A549 (cell line): ENCODE results near the gene PRKCE. TPM values are rescaled to one million over a fixed set of nuclear protein-coding genes. Genes with fewer than 3 reads are reported as not detected.

Source experiments
- ATAC-seq, 2 experiments: fragments of 200-7000 bp in 1 of 2; fragments of >200 bp in 1 of 2; cut with Nextera tagmentation in 1 of 2; cut with Tn5 transposase in 1 of 2; 3 replicates each; pipeline versions ENCODE4 v1.8.0 to v1.9.1; 2018 to 2020; ENCODE audit warnings: mild to moderate bottlenecking in 1 of 2, moderate library complexity in 1 of 2
- CTCF ChIA-PET: fragments of 300-600 bp; sonication (Branson Sonifier 250); formaldehyde crosslinking; extraction: SDS; loops from one replicate; lab custom pipeline; 2021; ENCODE audit warnings: antibody characterized with exemption, inconsistent platforms; lab: Yijun Ruan, JAX
- POLR2A ChIA-PET: fragments of 350-600 bp; formaldehyde crosslinking; extraction: SDS; loops from one replicate; lab custom pipeline; 2021; ENCODE audit warnings: antibody characterized with exemption, inconsistent platforms; lab: Yijun Ruan, JAX
- DNase-seq, 2 experiments: peaks; one replicate each; pipeline versions ENCODE4 v3.0.0 to v3.0.0-alpha.2; 2011 to 2016; ENCODE audit warnings: low read depth in 1 of 2, low spot score in 1 of 2
- FAIRE-seq: peaks from 2 replicates; lab custom pipeline; 2011; peaks lifted over from hg19 to GRCh38; lab: Jason Lieb, UNC
- H3K27ac ChIP-seq, 2 experiments: fragments of >200 bp; sonication (Bioruptor Twin); formaldehyde crosslinking; 3 replicates each; pipeline ENCODE4 v1.5.1; 2016 to 2017
- H3K4me1 ChIP-seq: fragments of >200 bp; sonication (Bioruptor Twin); formaldehyde crosslinking; 3 replicates; pipeline ENCODE4 v1.6.1; 2016
- H3K4me2 ChIP-seq: fragments of >200 bp; sonication (Bioruptor Twin); formaldehyde crosslinking; 3 replicates; pipeline ENCODE4 v1.6.1; 2016
- H3K4me3 ChIP-seq: fragments of >200 bp; sonication (Bioruptor Twin); formaldehyde crosslinking; 3 replicates; pipeline ENCODE4 v1.5.1; 2016
- H3K9me3 ChIP-seq: fragments of >200 bp; sonication (Bioruptor Twin); formaldehyde crosslinking; 3 replicates; pipeline ENCODE4 v1.6.1; 2016
- ATOH8 ChIP-seq: fragments of 250-450 bp; sonication (Bioruptor Pico); IDR thresholded peaks from 2 replicates; pipeline ENCODE4 v1.5.0; 2020; ENCODE audit warnings: low read depth, mild to moderate bottlenecking, moderate library complexity
- BCL3 ChIP-seq: fragments of >200 bp; sonication (Bioruptor Twin); formaldehyde crosslinking; IDR thresholded peaks from 3 replicates; pipeline ENCODE4 v1.6.1; 2016
- BHLHE40 ChIP-seq: IDR thresholded peaks from 2 replicates; pipeline ENCODE4 v1.6.1; 2012; ENCODE audit warnings: low read depth, low read length, inconsistent platforms
- CBX2 ChIP-seq: fragments of 200-600 bp; sonication (generic); IDR thresholded peaks from 2 replicates; pipeline ENCODE4 v1.6.1; 2016; ENCODE audit warnings: low read depth, mild to moderate bottlenecking, borderline replicate concordance
- EP300 ChIP-seq, 2 experiments: fragments of >200 bp; sonication (Bioruptor Twin); formaldehyde crosslinking; IDR thresholded peaks; 2 replicates in 1 of 2; 3 replicates in 1 of 2; pipeline ENCODE4 v1.6.1; 2016 to 2017
- ESRRA ChIP-seq: fragments of 150-350 bp; IDR thresholded peaks from 2 replicates; pipeline ENCODE4 v1.6.1; 2014; ENCODE audit warnings: mild to moderate bottlenecking, low read length, borderline replicate concordance
- FOSL2 ChIP-seq, 2 experiments: fragments of 450-650 bp in 1 of 2; fragments of >200 bp in 1 of 2; sonication (Bioruptor Twin) in 1 of 2; formaldehyde crosslinking; IDR thresholded peaks; 2 replicates each; pipeline versions ENCODE4 v1.5.0 to v1.6.1; 2016 to 2020; ENCODE audit warnings: mild to moderate bottlenecking in 1 of 2, moderate library complexity in 1 of 2
- FOXS1 ChIP-seq: fragments of 250-450 bp; sonication (Bioruptor Pico); IDR thresholded peaks from 2 replicates; pipeline ENCODE4 v1.5.0; 2020; ENCODE audit warnings: mild to moderate bottlenecking, moderate library complexity
- GATA3 ChIP-seq: IDR thresholded peaks from 2 replicates; pipeline ENCODE4 v1.6.1; 2012; ENCODE audit warnings: borderline replicate concordance
- HDAC2 ChIP-seq: fragments of 200-600 bp; sonication (generic); IDR thresholded peaks from 2 replicates; pipeline ENCODE4 v1.6.1; 2016
- JUN ChIP-seq, 2 experiments: fragments of >200 bp; sonication (Bioruptor Twin); formaldehyde crosslinking; IDR thresholded peaks; 2 replicates in 1 of 2; 3 replicates in 1 of 2; pipeline ENCODE4 v1.6.1; 2016 to 2017
- MAZ ChIP-seq: fragments of 150-350 bp; IDR thresholded peaks from 2 replicates; pipeline ENCODE4 v1.6.1; 2014; ENCODE audit warnings: antibody characterized with exemption, low read depth, low read length, borderline replicate concordance
- MYC ChIP-seq: IDR thresholded peaks from 2 replicates; pipeline ENCODE4 v1.6.1; 2012; ENCODE audit warnings: mild to moderate bottlenecking, inconsistent platforms, low read length, improper control_type of control experiment, borderline replicate concordance
- NR3C1 ChIP-seq: fragments of >200 bp; sonication (Bioruptor Twin); formaldehyde crosslinking; IDR thresholded peaks from 3 replicates; pipeline ENCODE4 v1.6.1; 2017
- PBX3 ChIP-seq: IDR thresholded peaks from 2 replicates; pipeline ENCODE4 v1.6.1; 2012
- PHF8 ChIP-seq: fragments of 200-600 bp; sonication (generic); IDR thresholded peaks from 2 replicates; pipeline ENCODE4 v1.6.1; 2016; ENCODE audit warnings: low read depth, mild to moderate bottlenecking, antibody characterized with exemption, moderate library complexity, borderline replicate concordance
- POLR2AphosphoS2 ChIP-seq: conservative IDR thresholded peaks from 2 replicates; pipeline ENCODE4 v1.6.1; 2012; ENCODE audit warnings: low read length, improper control_type of control experiment, inconsistent platforms
- RFX5 ChIP-seq: fragments of 450-650 bp; IDR thresholded peaks from 2 replicates; pipeline ENCODE4 v1.7.1; 2014; ENCODE audit warnings: antibody characterized with exemption, mild to moderate bottlenecking, moderate library complexity
- RNF2 ChIP-seq: fragments of 200-600 bp; sonication (generic); IDR thresholded peaks from 2 replicates; pipeline ENCODE4 v1.6.1; 2016; ENCODE audit warnings: low read depth, mild to moderate bottlenecking, antibody characterized with exemption, moderate library complexity, borderline replicate concordance
- SMC3 ChIP-seq: fragments of >200 bp; sonication (Bioruptor Twin); formaldehyde crosslinking; IDR thresholded peaks from 3 replicates; pipeline ENCODE4 v1.6.1; 2018; ENCODE audit warnings: inconsistent platforms
- TFCP2L1 ChIP-seq: fragments of 250-450 bp; sonication (Bioruptor Pico); IDR thresholded peaks from 2 replicates; pipeline ENCODE4 v1.5.0; 2021; ENCODE audit warnings: mild to moderate bottlenecking
- ZSCAN20 ChIP-seq: fragments of 250-450 bp; sonication (Bioruptor Pico); IDR thresholded peaks from 2 replicates; pipeline ENCODE4 v1.8.0; 2022; ENCODE audit warnings: mild to moderate bottlenecking, moderate library complexity
- WGBS: methylation state at CpG from one replicate; pipeline ENCODE4 v1.1.6; 2017; ENCODE audit errors: missing lambda C conversion rate; 5-methylcytosine and 5-hydroxymethylcytosine counted together
- polyA plus RNA-seq, 4 experiments: library from polyadenylated mRNA; depleted of rRNA in 3 of 4; stranded (reverse); fragments of >200 nt; fragmentation: RNase III in 1 of 4; extraction: RNeasy Plus Mini Kit Qiagen cat#74134 plus additional on column Dnase treatment in 1 of 4; gene quantifications; 2 replicates in 3 of 4; 3 replicates in 1 of 4; pipeline ENCODE4 v1.2.3, GENCODE V29; 2011 to 2017

Gene PRKCE
- polyA plus RNA-seq, 2 of the 4 experiments (the other 2 are of a cell fraction) = 11.5 to 12.0 TPM

GRCh38 chr2:45925026-45925425 lies 273.6 kb downstream of the PRKCE start:
- Histone ChIP-seq H3K4me2 (no peak overlapping the region), H3K4me3 (no peak overlapping the region), H3K4me1 (no peaks in the 10 kb centered on the region), H3K9me3 (no peaks in the 10 kb centered on the region), H3K27ac (no peak overlapping the region)
- no peak for TF ChIP-seq BCL3
- no peak for TF ChIP-seq POLR2AphosphoS2
- no peak for TF ChIP-seq FOXS1
- TF ChIP-seq HDAC2 = no peak
- no peak for TF ChIP-seq FOSL2 (IDR thresholded peaks at IDR 0.05)
- no peak for TF ChIP-seq FOSL2 (CRISPR knock-in tag; IDR thresholded peaks at IDR 0.05)
- 93% methylated on average over 4 of the region's 4 CpGs for WGBS
- ChIA-PET POLR2A (no interaction called here), CTCF (interaction anchor here (0.8 to 1.5 kb wide), 2 partner anchors 11 to 911 kb away, joined by 3 to 4 read pairs; no protein-coding TSS in a partner anchor)
- DNase-seq = no peak
- FAIRE-seq = no peak
- ATAC-seq = no peak

GRCh38 chr2:45925636-45926366 lies 274.3 kb downstream of the PRKCE start:
- CTCF ChIA-PET = interaction anchor here (1.5 to 2.4 kb wide), 2 partner anchors 11 to 912 kb away, joined by 3 to 11 read pairs; no protein-coding TSS in a partner anchor
- POLR2A ChIA-PET = no interaction called here
- 88% methylated on average over 8 of the region's 8 CpGs for WGBS

GRCh38 chr2:45928946-45929345 lies 277.5 kb downstream of the PRKCE start:
- WGBS = 90% methylated on average over 10 of the region's 10 CpGs
- DNase-seq (no peak), FAIRE-seq (no peak), ATAC-seq (no peak)
- Histone ChIP-seq H3K9me3 (no peaks in the 10 kb centered on the region), H3K27ac (no peak overlapping the region), H3K4me3 (no peak overlapping the region)
- ChIA-PET CTCF (interaction anchor here (1.1 to 1.7 kb wide), 5 partner anchors 10 to 285 kb away, joined by 3 to 9 read pairs (median 3); no protein-coding TSS in a partner anchor), POLR2A (no interaction called here)
- no peak for TF ChIP-seq BHLHE40
- no peak for TF ChIP-seq JUN (IDR thresholded peaks at IDR 0.05)
- no peak for TF ChIP-seq MAZ
- TF ChIP-seq RFX5 = no peak
- TF ChIP-seq SMC3 = no peak
- no peak for TF ChIP-seq POLR2AphosphoS2
- no peak for TF ChIP-seq NR3C1
- TF ChIP-seq ATOH8 (CRISPR knock-in tag) = no peak
- no peak for TF ChIP-seq GATA3
- no peak for TF ChIP-seq FOXS1
- no peak for TF ChIP-seq ZSCAN20 (CRISPR knock-in tag)
- no peak for TF ChIP-seq PHF8
- TF ChIP-seq HDAC2 = no peak
- no peak for TF ChIP-seq RNF2
- no peak for TF ChIP-seq TFCP2L1
- no peak for TF ChIP-seq EP300 (IDR thresholded peaks at IDR 0.05)
- TF ChIP-seq ESRRA = no peak
- TF ChIP-seq, all 56 proteins: peak for 0
- no peak overlapping the region for H3K4me2 ChIP-seq
- no peaks in the 10 kb centered on the region for H3K4me1 ChIP-seq

More at GRCh38 chr2:45925636-45926366, 274.3 kb downstream of the PRKCE start:
- no peak for ATAC-seq
- no peaks in the 10 kb centered on the region for H3K4me1 ChIP-seq
- no peak overlapping the region for H3K4me2 ChIP-seq
- FAIRE-seq = no peak
- H3K27ac ChIP-seq = no peak overlapping the region
- H3K9me3 ChIP-seq = no peaks in the 10 kb centered on the region
- no peak overlapping the region for H3K4me3 ChIP-seq
- TF ChIP-seq PHF8 (no peak), PBX3 (no peak), CBX2 (no peak), MYC (no peak)
- DNase-seq = no peak
